GM23248 (cell line): Measurements from ENCODE around the gene MISP3. TPM values are rescaled to one million over a fixed set of nuclear protein-coding genes. Genes with fewer than 3 reads are reported as not detected.
"Not testable (repeated sequence)": the region's sequence is repeated elsewhere in the genome, so short reads cannot be mapped to it uniquely, and the experiment has no call there.

Experiments
- DNase-seq: peaks from one replicate; pipeline ENCODE4 v3.0.0-alpha.2; 2015
- H2AFZ ChIP-seq: fragments of 200-600 bp; sonication (generic); 2 replicates; pipeline ENCODE4 v1.6.1; 2016; ENCODE audit warnings: antibody characterized with exemption
- H3F3A ChIP-seq: fragments of 200-600 bp; sonication (generic); 2 replicates; pipeline ENCODE4 v1.6.1; 2016; ENCODE audit warnings: mild to moderate bottlenecking, antibody characterized with exemption, mixed run types; ENCODE audit not compliant: insufficient read depth
- H3K27ac ChIP-seq: fragments of 200-600 bp; sonication (generic); 2 replicates; pipeline ENCODE4 v1.5.1; 2016; ENCODE audit warnings: mild to moderate bottlenecking
- H3K27me3 ChIP-seq: fragments of 200-600 bp; sonication (generic); replicated peaks from 2 replicates; pipeline ENCODE4 v1.6.1; 2016; ENCODE audit warnings: mild to moderate bottlenecking; ENCODE audit not compliant: insufficient read depth
- H3K36me3 ChIP-seq: fragments of 200-600 bp; sonication (generic); 2 replicates; pipeline ENCODE4 v1.6.1; 2016; ENCODE audit warnings: low read depth, mild to moderate bottlenecking
- H3K4me1 ChIP-seq: fragments of 200-600 bp; sonication (generic); 2 replicates; pipeline ENCODE4 v1.6.1; 2016; ENCODE audit warnings: mild to moderate bottlenecking; ENCODE audit not compliant: insufficient read depth
- H3K4me2 ChIP-seq: fragments of 200-600 bp; sonication (generic); one replicate; pipeline ENCODE4 v1.6.1; 2016; ENCODE audit warnings: mild to moderate bottlenecking; ENCODE audit not compliant: unreplicated experiment
- H3K4me3 ChIP-seq: fragments of 200-600 bp; sonication (generic); 2 replicates; pipeline ENCODE4 v1.5.1; 2016; ENCODE audit warnings: mild to moderate bottlenecking
- H3K79me2 ChIP-seq: fragments of 200-600 bp; sonication (generic); 2 replicates; pipeline ENCODE4 v1.6.1; 2016; ENCODE audit warnings: mild to moderate bottlenecking; ENCODE audit not compliant: insufficient read depth
- H3K9ac ChIP-seq: fragments of 200-600 bp; sonication (generic); 2 replicates; pipeline ENCODE4 v1.6.1; 2016; ENCODE audit warnings: mild to moderate bottlenecking
- H3K9me2 ChIP-seq: fragments of 200-600 bp; sonication (generic); 2 replicates; pipeline ENCODE4 v1.6.1; 2016; ENCODE audit warnings: mixed run types, mild to moderate bottlenecking, moderate library complexity; ENCODE audit not compliant: insufficient read depth
- H3K9me3 ChIP-seq: fragments of 200-600 bp; sonication (generic); one replicate; pipeline ENCODE4 v1.6.1; 2017; ENCODE audit warnings: low read depth
- H4K20me1 ChIP-seq: fragments of 200-600 bp; sonication (generic); 2 replicates; pipeline ENCODE4 v1.6.0; 2016; ENCODE audit not compliant: insufficient read depth
- EZH2 ChIP-seq: fragments of 200-600 bp; sonication (generic); IDR thresholded peaks from 2 replicates; pipeline ENCODE4 v1.6.1; 2018; ENCODE audit warnings: antibody characterized with exemption, mild to moderate bottlenecking; ENCODE audit not compliant: insufficient read depth, poor library complexity, severe bottlenecking
- EZH2phosphoT487 ChIP-seq: fragments of 200-600 bp; sonication (generic); IDR thresholded peaks from 2 replicates; pipeline ENCODE4 v1.6.1; 2018; ENCODE audit warnings: antibody characterized with exemption, moderate library complexity, mild to moderate bottlenecking, low read depth; ENCODE audit not compliant: insufficient read depth
- WGBS, 2 experiments: methylation state at CpG; one replicate each; pipeline ENCODE4 v1.1.6; 2015 to 2017; ENCODE audit warnings: low lambda C conversion rate in 2 of 2, low coverage in 1 of 2; ENCODE audit errors: missing lambda C conversion rate in 2 of 2; 5-methylcytosine and 5-hydroxymethylcytosine counted together
- in situ Hi-C: fragments of 300-500 bp; cut with MboI; formaldehyde crosslinking; loops from 2 replicates; pipeline ENCODE4 v1.15.0; 2020
- polyA plus RNA-seq: library from polyadenylated mRNA; unstranded; fragments of >200 nt; fragmentation: Nextera tagmentation; extraction: Ambion mirVana; gene quantifications from 2 replicates; pipeline ENCODE4 v1.2.1, GENCODE V29; 2016
- total RNA-seq: library from RNA; depleted of rRNA; stranded (reverse); fragments of >200 nt; shearing (Covaris generic); gene quantifications from 2 replicates; pipeline ENCODE4 v1.2.3, GENCODE V29; 2014

The MISP3 gene
- total and polyA plus RNA-seq, 2 experiments from 2014 or later = 1.3 to 2.7 TPM

GRCh38 chr19:14035706-14036105 lies 36.9 kb upstream of the MISP3 start:
- H3K36me3 ChIP-seq = no peaks in the 10 kb centered on the region
- WGBS, 2 experiments = 21 to 28% methylated on average over 6 to 7 of the region's 7 CpGs
- H3K4me1 ChIP-seq = peaks cover 8% of the 10 kb centered on the region; the same call in 1 of the 2 replicates
- no peaks in the 10 kb centered on the region for H3K79me2 ChIP-seq
- peak; percentile 43 for DNase-seq
- H3K27me3 ChIP-seq = no peaks in the 10 kb centered on the region
- no peaks in the 10 kb centered on the region for H3F3A ChIP-seq
- TF ChIP-seq EZH2phosphoT487 = no peak
- TF ChIP-seq EZH2 = no peak
- in situ Hi-C loops = no loop called here
- no peaks in the 10 kb centered on the region for H3K9me2 ChIP-seq
- H3K27ac ChIP-seq = peak overlapping the region; percentile 5; the same call in 1 of the 2 replicates
- no peak overlapping the region for H3K9ac ChIP-seq
- no peak overlapping the region for H3K4me2 ChIP-seq
- no peak overlapping the region for H3K4me3 ChIP-seq
- H4K20me1 ChIP-seq = no peaks in the 10 kb centered on the region
- no peak overlapping the region for H2AFZ ChIP-seq
- no peaks in the 10 kb centered on the region for H3K9me3 ChIP-seq

- Histone ChIP-seq H3K4me1 (peaks cover 14% of the 10 kb centered on the region; the same call in 1 of the 2 replicates), H2AFZ (no peak overlapping the region), H3K27ac (no peak overlapping the region), H4K20me1 (no peaks in the 10 kb centered on the region), H3F3A (no peaks in the 10 kb centered on the region), H3K9ac (no peak overlapping the region), H3K4me2 (no peak overlapping the region), H3K36me3 (no peaks in the 10 kb centered on the region), H3K9me3 (no peaks in the 10 kb centered on the region), H3K27me3 (no peaks in the 10 kb centered on the region), H3K9me2 (no peaks in the 10 kb centered on the region), H3K4me3 (no peak overlapping the region), H3K79me2 (no peaks in the 10 kb centered on the region)
- DNase-seq = no peak
- in situ Hi-C loops = no loop called here
- WGBS, 2 experiments = 91 to 94% methylated on average over 7 of the region's 7 CpGs
- no peak for TF ChIP-seq EZH2phosphoT487
- TF ChIP-seq EZH2 = no peak
Measured at GRCh38 chr19:14039181-14039580, 33.4 kb upstream of the MISP3 start.

GRCh38 chr19:14042659-14043608 lies 29.7 kb upstream of the MISP3 start:
- H4K20me1 ChIP-seq, H3K4me3 ChIP-seq, H3F3A ChIP-seq, H3K27me3 ChIP-seq, H3K9me2 ChIP-seq, H3K79me2 ChIP-seq, H3K36me3 ChIP-seq, H3K9me3 ChIP-seq, H3K4me1 ChIP-seq: not testable (repeated sequence)
- in situ Hi-C loops = loop anchor here (10.0 kb wide), 1 partner anchor 158 kb away; no protein-coding TSS in a partner anchor
- Histone ChIP-seq H3K4me2 (peak overlapping the region; percentile 34), H3K9ac (peak overlapping the region; percentile 72), H2AFZ (peak overlapping the region; percentile 75), H3K27ac (peak overlapping the region; percentile 54)
- peak; percentile 85 for DNase-seq
- WGBS, 2 experiments = 33 to 40% methylated on average over 19 of the region's 19 CpGs

GRCh38 chr19:14047866-14048265 lies 24.7 kb upstream of the MISP3 start:
- in situ Hi-C loops = loop anchor here (10.0 kb wide), 1 partner anchor 163 kb away; no protein-coding TSS in a partner anchor

More at GRCh38 chr19:14047866-14048265, 24.7 kb upstream of the MISP3 start:
- H3K9ac ChIP-seq, H3K36me3 ChIP-seq, H4K20me1 ChIP-seq, H3K4me2 ChIP-seq, H3K79me2 ChIP-seq, H3K27ac ChIP-seq, DNase-seq, H3K27me3 ChIP-seq, H3K9me2 ChIP-seq, H3K4me3 ChIP-seq, H2AFZ ChIP-seq, H3K9me3 ChIP-seq, H3F3A ChIP-seq, H3K4me1 ChIP-seq: not testable (repeated sequence)
- 96% methylated on average over 10 of the region's 10 CpGs for WGBS, 2 experiments
